SJCRH30 (cell line): Measurements from ENCODE around the gene SEMA6B. TPM values are rescaled to one million over a fixed set of nuclear protein-coding genes. Genes with fewer than 3 reads are reported as not detected.

Experiments
- DNase-seq, 2 experiments: peaks; one replicate each; pipeline ENCODE4 v3.0.0-alpha.2; 2015 to 2020
- H3K27ac ChIP-seq: fragments of 250-450 bp; sonication (Bioruptor Pico); 2 replicates; pipeline ENCODE4 v1.5.1; 2020; ENCODE audit warnings: mild to moderate bottlenecking, moderate library complexity
- H3K27me3 ChIP-seq: fragments of 250-450 bp; sonication (Bioruptor Pico); 2 replicates; pipeline ENCODE4 v1.5.1; 2020; ENCODE audit warnings: mild to moderate bottlenecking, moderate library complexity
- H3K36me3 ChIP-seq: fragments of 250-450 bp; sonication (Bioruptor Pico); 2 replicates; pipeline ENCODE4 v1.5.1; 2020; ENCODE audit warnings: mild to moderate bottlenecking, moderate library complexity
- H3K4me1 ChIP-seq: fragments of 250-450 bp; sonication (Bioruptor Pico); 2 replicates; pipeline ENCODE4 v1.5.1; 2020; ENCODE audit warnings: mild to moderate bottlenecking, moderate library complexity
- H3K4me3 ChIP-seq: fragments of 250-450 bp; sonication (Bioruptor Pico); 2 replicates; pipeline ENCODE4 v1.5.1; 2020; ENCODE audit warnings: mild to moderate bottlenecking, moderate library complexity
- H3K9me3 ChIP-seq: fragments of 250-450 bp; sonication (Bioruptor Pico); replicated peaks from 2 replicates; pipeline ENCODE4 v1.5.1; 2020; ENCODE audit warnings: mild to moderate bottlenecking, moderate library complexity
- total RNA-seq: library from RNA; depleted of rRNA; stranded (reverse); fragments of >200 nt; shearing (Covaris generic); gene quantifications from 2 replicates; pipeline ENCODE4 v1.2.3, GENCODE V29; 2014

Gene SEMA6B
- total RNA-seq, 1 experiment from 2014 or later = 116 TPM

- DNase-seq = peak; percentile 58 to 77
- no peak overlapping the region for H3K27ac ChIP-seq
- H3K4me1 ChIP-seq = peaks cover 20% of the 10 kb centered on the region
- no peaks in the 10 kb centered on the region for H3K9me3 ChIP-seq
- peaks cover 8% of the 10 kb centered on the region for H3K36me3 ChIP-seq
- no peaks in the 10 kb centered on the region for H3K27me3 ChIP-seq
- peak overlapping the region; percentile 54 for H3K4me3 ChIP-seq
Observed at GRCh38 chr19:4581666-4582553, 22.4 kb upstream of the SEMA6B start.

- H3K4me1 ChIP-seq = peaks cover 20% of the 10 kb centered on the region
- H3K4me3 ChIP-seq = peak overlapping the region; percentile 76
- H3K9me3 ChIP-seq = no peaks in the 10 kb centered on the region
- peaks cover 8% of the 10 kb centered on the region for H3K36me3 ChIP-seq
- no peak overlapping the region for H3K27ac ChIP-seq
- DNase-seq = no peak
- H3K27me3 ChIP-seq = no peaks in the 10 kb centered on the region
Observed at GRCh38 chr19:4580961-4581665, 21.6 kb upstream of the SEMA6B start.

DNA sequence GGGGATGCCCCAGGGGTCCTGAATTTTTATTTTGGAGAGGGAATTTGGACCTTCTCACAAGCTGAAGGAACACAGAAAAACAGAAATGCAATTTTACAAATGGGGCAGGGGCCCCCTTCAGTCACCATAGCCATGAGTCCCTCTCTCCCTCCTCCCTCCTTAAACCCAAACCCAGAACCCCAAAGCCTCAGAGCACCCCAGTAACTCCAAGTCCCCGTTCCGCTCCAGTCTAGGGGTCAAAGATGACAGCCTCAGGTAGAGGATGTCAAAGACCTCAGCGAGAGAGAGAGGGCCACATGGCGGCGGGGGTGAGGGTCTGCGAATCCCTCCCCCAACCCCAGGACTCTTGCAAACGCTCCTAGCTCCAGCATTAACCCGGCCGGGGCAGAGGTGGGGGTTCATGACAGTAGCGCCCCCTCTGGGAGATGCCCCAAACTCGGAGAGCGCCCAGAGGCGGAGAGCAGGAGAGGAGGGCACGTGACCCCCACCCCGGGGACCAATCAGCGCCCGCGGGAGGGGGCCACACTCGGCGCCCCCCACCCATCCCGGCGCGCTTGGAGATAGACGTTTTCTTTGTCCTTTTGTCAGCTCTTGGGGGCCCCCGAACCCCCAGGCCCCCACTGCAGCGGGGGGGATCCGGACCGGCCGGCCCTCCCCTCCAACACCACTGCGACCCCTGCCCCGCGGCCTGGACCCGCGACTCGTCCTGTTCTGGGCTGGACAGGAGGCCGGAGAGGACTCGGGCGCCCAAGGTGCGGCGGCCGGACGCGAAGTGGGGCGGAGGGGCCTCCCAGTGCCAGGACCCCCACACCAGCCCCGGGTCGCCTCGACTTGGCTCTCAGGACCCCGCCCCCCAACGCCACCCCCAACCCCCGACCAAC lies 20.8 kb upstream of the SEMA6B start:
- H3K27ac ChIP-seq = peak overlapping the region; percentile 30; the same call in 1 of the 2 replicates
- no peaks in the 10 kb centered on the region for H3K9me3 ChIP-seq
- peak; percentile 67 to 70 for DNase-seq
- peak overlapping the region; percentile 76 for H3K4me3 ChIP-seq
- H3K4me1 ChIP-seq = peaks cover 23% of the 10 kb centered on the region
- no peaks in the 10 kb centered on the region for H3K27me3 ChIP-seq
- peaks cover 8% of the 10 kb centered on the region for H3K36me3 ChIP-seq

DNA sequence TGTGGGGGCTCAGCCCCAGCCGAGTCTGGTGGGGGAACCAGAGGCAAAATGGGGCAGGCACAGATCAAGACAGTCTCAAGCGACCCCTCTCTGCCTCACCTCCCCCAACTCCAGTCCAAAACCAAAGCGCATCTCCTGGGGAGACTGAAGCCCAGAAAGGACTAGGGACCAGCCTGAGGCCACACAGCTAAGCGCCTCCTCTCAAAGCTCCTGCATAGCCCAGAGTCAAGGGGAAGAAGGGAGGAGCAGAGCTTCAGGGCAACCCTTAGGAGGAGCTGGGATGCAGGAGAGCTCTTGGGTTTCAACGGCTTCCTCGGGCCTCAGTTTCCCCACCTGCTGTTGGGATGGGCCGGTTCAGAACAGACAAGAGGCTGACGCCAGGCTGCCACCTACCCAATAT lies 19.9 kb upstream of the SEMA6B start:
- no peak for DNase-seq
- peaks cover 30% of the 10 kb centered on the region for H3K4me1 ChIP-seq
- H3K27ac ChIP-seq = no peak overlapping the region
- peaks cover 8% of the 10 kb centered on the region for H3K36me3 ChIP-seq
- no peak overlapping the region for H3K4me3 ChIP-seq
- H3K9me3 ChIP-seq = no peaks in the 10 kb centered on the region
- H3K27me3 ChIP-seq = no peaks in the 10 kb centered on the region

DNA sequence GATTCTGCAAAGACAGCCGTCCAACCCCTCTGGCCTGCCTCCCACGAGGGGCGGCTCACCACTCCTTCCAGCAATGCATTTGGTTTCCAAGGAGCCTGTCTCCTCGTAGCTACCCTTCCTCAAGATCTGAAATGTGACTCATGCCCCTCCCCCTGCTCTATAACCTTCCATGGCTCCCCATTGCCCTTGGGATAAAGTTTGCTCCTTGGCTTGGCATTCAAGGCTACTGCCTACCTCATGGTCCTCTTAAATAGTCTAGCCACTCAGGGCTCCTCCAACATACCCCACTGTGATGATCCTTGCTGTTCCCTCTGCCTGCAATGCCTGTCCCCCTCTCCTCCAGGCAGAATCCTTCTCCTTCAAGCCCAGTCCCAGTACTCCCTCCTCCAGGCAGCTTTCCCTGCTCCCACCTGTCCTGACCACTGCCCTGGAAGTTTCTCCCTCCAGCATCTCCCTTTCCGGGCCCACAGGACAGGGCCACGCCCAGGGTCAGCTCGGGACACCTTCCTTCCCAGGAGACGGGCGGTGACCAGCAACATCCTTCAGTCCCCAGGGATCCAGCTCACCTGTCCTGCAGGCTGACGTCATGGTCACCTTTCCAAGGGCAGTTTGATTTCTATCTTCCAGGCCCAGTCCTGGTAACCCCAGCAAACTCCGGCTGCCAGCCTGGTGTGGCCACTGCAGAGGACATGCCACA lies 19.2 kb upstream of the SEMA6B start:
- DNase-seq = no peak
- H3K36me3 ChIP-seq = peaks cover 8% of the 10 kb centered on the region
- H3K27me3 ChIP-seq = no peaks in the 10 kb centered on the region
- H3K4me3 ChIP-seq = no peak overlapping the region
- no peaks in the 10 kb centered on the region for H3K9me3 ChIP-seq
- no peak overlapping the region for H3K27ac ChIP-seq
- peaks cover 28% of the 10 kb centered on the region for H3K4me1 ChIP-seq

DNA sequence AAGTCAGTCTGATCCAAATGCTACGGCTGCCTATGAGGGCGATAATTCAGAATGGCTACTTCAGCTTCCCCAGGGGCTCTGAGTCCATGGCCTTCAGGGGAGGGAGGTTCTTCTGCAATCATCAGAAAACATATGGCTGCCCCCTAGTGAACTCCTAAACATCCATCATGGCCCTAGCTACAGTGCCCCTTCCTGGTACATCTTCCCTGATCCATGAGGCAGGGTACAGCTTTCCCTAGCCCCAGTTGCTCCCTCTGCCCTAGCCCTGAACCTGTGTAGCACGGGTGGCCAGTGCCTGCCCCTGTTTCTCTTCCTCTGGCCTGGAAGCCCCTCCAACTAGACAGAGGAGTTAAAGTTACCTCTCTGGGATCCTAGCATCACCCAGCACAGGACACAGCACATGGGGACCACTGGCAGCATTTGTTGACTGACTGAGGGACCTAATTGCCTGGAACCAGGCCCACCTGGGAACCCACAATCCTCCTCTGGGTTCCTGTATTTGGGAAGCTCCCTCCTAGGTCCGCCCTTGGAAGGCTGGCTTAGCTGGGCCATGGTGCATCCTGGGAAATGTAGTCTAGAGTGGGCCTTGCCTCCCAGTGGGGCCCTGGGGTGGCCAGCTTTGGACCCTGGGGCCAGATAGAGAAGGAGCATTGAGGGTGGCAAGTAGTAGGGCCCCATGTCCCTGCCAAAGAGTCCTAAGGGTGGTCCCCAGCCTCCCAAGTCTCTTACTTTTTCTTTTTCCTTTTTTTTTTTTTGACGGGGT lies 17.7 kb upstream of the SEMA6B start:
- no peaks in the 10 kb centered on the region for H3K27me3 ChIP-seq
- peaks cover 13% of the 10 kb centered on the region for H3K36me3 ChIP-seq
- no peak overlapping the region for H3K4me3 ChIP-seq
- H3K27ac ChIP-seq = no peak overlapping the region
- H3K9me3 ChIP-seq = no peaks in the 10 kb centered on the region
- peaks cover 19% of the 10 kb centered on the region for H3K4me1 ChIP-seq
- peak; percentile 37 to 59 for DNase-seq

DNA sequence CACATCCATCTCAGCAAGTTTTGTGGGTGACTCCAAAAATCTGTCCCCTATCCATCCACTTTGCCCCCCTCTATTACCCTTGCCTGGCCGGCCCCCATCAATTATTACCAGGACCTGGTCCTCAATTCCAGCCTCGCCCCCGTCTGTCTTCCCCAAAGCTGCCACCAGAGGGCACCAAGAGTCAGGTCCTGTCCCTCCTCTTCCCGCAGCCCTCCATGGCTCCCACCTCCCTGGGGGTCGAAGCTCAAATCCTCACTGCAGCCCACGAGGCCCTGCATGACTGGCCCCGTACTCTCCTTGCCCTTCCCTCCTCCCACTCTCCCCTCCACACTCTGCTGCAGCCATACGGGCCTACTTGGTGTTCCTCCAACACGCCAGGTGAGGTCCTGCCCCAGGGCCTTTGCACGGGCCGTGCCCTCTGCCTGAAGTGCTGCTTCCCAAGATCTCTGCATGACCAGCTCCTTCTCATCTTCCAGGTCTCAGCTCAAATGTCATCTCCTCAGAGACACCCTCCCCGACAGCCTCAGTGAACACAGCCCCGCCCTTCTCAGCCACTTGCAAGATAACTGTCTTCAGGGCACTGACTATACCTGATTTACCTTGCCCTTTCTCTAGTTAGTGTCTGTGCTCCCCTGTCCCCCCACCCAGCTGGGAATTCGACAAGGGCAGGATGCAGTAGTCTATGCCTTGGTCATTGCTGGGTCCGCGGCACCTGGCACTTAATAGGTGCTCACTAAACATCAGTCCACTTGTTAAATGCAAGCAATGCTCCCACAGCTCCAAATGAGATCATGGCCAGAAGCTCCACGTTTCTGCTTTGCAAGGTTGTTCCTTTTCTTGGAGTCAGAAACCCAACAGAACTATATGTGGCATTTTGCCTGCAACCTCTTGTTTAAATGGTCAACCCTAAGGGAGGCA lies 16.8 kb upstream of the SEMA6B start:
- Histone ChIP-seq H3K9me3 (no peaks in the 10 kb centered on the region), H3K4me1 (peaks cover 16% of the 10 kb centered on the region), H3K27me3 (no peaks in the 10 kb centered on the region), H3K36me3 (peaks cover 13% of the 10 kb centered on the region), H3K27ac (peak overlapping the region; percentile 96), H3K4me3 (no peak overlapping the region)
- peak; percentile 84 to 87 for DNase-seq

- Histone ChIP-seq H3K27ac (peak overlapping the region; percentile 96), H3K27me3 (no peaks in the 10 kb centered on the region), H3K4me1 (peaks cover 17% of the 10 kb centered on the region), H3K9me3 (no peaks in the 10 kb centered on the region), H3K36me3 (peaks cover 18% of the 10 kb centered on the region), H3K4me3 (peak overlapping the region; percentile 15)
- peak; percentile 97 to 98 for DNase-seq
Observed at GRCh38 chr19:4575267-4576015, 16.0 kb upstream of the SEMA6B start.

DNA sequence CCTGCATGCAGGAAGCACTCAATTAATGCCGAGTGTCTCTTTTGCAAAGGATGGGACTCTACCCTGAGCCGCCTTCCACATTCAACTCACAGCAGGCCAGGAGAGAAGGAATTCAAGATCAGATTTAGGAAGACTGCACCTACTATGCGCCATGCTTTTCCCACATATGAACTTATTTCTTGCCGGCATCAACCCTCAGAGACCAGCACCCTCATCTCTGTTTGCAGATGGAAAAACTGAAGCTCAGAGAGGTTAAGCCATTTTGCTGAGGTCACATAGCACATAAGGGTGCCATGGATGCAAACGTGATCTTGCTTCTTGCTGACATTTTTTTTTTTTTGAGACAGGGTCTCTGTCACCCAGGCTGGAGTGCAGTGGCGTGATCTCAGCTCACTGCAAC lies 14.2 kb upstream of the SEMA6B start:
- Histone ChIP-seq H3K27ac (no peak overlapping the region), H3K9me3 (no peaks in the 10 kb centered on the region), H3K4me3 (no peak overlapping the region), H3K36me3 (peaks cover 19% of the 10 kb centered on the region), H3K27me3 (no peaks in the 10 kb centered on the region), H3K4me1 (peaks cover 17% of the 10 kb centered on the region)
- no peak for DNase-seq

DNA sequence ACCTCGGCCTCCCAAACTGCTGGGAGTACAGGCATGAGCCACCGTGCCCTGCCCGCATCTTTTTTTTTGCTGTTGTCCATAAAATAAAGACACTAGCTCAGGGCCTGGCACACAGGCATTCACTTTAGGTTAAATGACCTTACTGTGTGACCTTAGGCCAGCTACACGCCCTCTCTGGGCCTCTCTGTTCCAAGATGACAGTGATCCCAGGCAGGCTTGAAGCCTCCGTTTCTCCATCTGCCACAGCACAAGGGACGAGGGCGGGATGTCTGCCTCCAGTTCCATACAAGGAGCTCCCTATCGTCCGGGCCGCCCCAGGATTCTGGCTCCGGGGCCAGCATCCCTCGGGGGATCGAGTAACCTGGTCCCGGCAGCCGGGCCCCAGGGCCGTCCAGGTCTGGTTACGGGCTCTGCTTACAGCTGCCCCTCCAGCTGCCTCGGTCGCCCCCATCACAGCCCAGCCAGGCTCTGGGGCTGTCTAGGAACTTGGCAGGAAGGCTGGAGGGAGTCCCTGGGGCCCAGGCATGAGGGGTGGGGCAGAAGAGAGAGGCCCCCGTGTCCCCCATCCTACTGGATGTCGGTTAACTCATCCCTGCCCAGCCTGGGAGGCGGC lies 11.9 kb upstream of the SEMA6B start:
- peak overlapping the region; percentile 24; the same call in 1 of the 2 replicates for H3K27ac ChIP-seq
- no peak overlapping the region for H3K4me3 ChIP-seq
- H3K27me3 ChIP-seq = no peaks in the 10 kb centered on the region
- H3K9me3 ChIP-seq = no peaks in the 10 kb centered on the region
- H3K36me3 ChIP-seq = peaks cover 11% of the 10 kb centered on the region; the same call in 1 of the 2 replicates
- peaks cover 27% of the 10 kb centered on the region for H3K4me1 ChIP-seq
- DNase-seq = peak; percentile 93 to 96

DNA sequence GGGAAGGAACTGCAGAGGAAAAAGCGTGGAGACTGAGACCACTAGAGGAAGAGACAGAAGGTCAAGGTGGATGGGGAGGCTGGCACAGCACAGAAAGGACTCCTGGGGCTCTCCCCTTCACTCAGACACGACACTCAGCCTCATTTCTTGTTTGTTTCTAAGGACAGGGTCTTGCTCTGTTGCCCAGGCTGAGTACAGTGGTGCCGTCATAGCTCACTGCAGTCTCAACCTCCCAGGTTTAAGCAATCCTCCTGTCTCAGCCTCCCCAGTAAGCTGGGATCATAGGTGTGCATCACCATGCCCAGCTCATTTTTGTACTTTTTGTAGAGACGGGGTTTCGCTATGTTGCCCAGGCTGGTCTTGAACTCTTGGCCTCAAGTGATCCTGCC lies 11.4 kb upstream of the SEMA6B start:
- Histone ChIP-seq H3K4me3 (no peak overlapping the region), H3K27ac (peak overlapping the region; percentile 24; the same call in 1 of the 2 replicates), H3K27me3 (no peaks in the 10 kb centered on the region), H3K9me3 (no peaks in the 10 kb centered on the region), H3K36me3 (peaks cover 11% of the 10 kb centered on the region; the same call in 1 of the 2 replicates), H3K4me1 (peaks cover 31% of the 10 kb centered on the region)
- no peak for DNase-seq

GRCh38 chr19:4570402-4570801 lies 10.9 kb upstream of the SEMA6B start:
- H3K4me3 ChIP-seq = no peak overlapping the region
- peaks cover 30% of the 10 kb centered on the region for H3K4me1 ChIP-seq
- DNase-seq = no peak
- peaks cover 11% of the 10 kb centered on the region; the same call in 1 of the 2 replicates for H3K36me3 ChIP-seq
- H3K9me3 ChIP-seq = no peaks in the 10 kb centered on the region
- no peak overlapping the region; the same call in 1 of the 2 replicates for H3K27ac ChIP-seq
- H3K27me3 ChIP-seq = no peaks in the 10 kb centered on the region
